Hepatocyte (in vitro differentiated cells): ENCODE measurements around the gene CHSY1. TPM values are rescaled to one million over a fixed set of nuclear protein-coding genes. Genes with fewer than 3 reads are reported as not detected.

Experiments used
- DNase-seq: peaks from one replicate; pipeline ENCODE4 v3.0.0-alpha.2; 2016; ENCODE audit warnings: low spot score
- H2AFZ ChIP-seq: fragments of 200-600 bp; sonication (generic); 2 replicates; pipeline ENCODE4 v1.6.0; 2016; ENCODE audit warnings: antibody characterized with exemption, mild to moderate bottlenecking
- H3K27ac ChIP-seq: fragments of 200-600 bp; sonication (generic); 2 replicates; pipeline ENCODE4 v1.5.1; 2016; ENCODE audit warnings: mild to moderate bottlenecking
- H3K27me3 ChIP-seq: fragments of 200-600 bp; sonication (generic); 2 replicates; pipeline ENCODE4 v1.6.1; 2016
- H3K36me3 ChIP-seq: fragments of 200-600 bp; sonication (generic); replicated peaks from 2 replicates; pipeline ENCODE4 v1.5.1; 2016; ENCODE audit warnings: low read depth; ENCODE audit not compliant: insufficient read depth
- H3K4me1 ChIP-seq: fragments of 200-600 bp; sonication (generic); 2 replicates; pipeline ENCODE4 v1.5.1; 2016; ENCODE audit warnings: mild to moderate bottlenecking, moderate library complexity; ENCODE audit not compliant: insufficient read depth
- H3K4me2 ChIP-seq: fragments of 200-600 bp; sonication (generic); 2 replicates; pipeline ENCODE4 v1.6.0; 2016
- H3K4me3 ChIP-seq: fragments of 200-600 bp; sonication (generic); 2 replicates; pipeline ENCODE4 v1.5.1; 2016; ENCODE audit warnings: mild to moderate bottlenecking
- H3K79me2 ChIP-seq: fragments of 200-600 bp; sonication (generic); 2 replicates; pipeline ENCODE4 v1.6.0; 2017; ENCODE audit warnings: mild to moderate bottlenecking
- H3K9me2 ChIP-seq: fragments of 200-600 bp; sonication (generic); replicated peaks from 2 replicates; pipeline ENCODE4 v1.6.0; 2017; ENCODE audit warnings: mild to moderate bottlenecking; ENCODE audit not compliant: insufficient read depth
- H3K9me3 ChIP-seq: fragments of 200-600 bp; sonication (generic); 2 replicates; pipeline ENCODE4 v1.5.1; 2016; ENCODE audit warnings: low read depth, mild to moderate bottlenecking
- H4K20me1 ChIP-seq: fragments of 200-600 bp; sonication (generic); 2 replicates; pipeline ENCODE4 v1.6.0; 2016; ENCODE audit warnings: mild to moderate bottlenecking; ENCODE audit not compliant: insufficient read depth, poor library complexity, severe bottlenecking
- CTCF ChIP-seq: fragments of 200-600 bp; sonication (generic); IDR thresholded peaks from 2 replicates; pipeline ENCODE4 v1.5.1; 2016; ENCODE audit warnings: antibody characterized with exemption, mild to moderate bottlenecking; ENCODE audit not compliant: poor library complexity
- EZH2 ChIP-seq: fragments of 200-600 bp; sonication (generic); IDR thresholded peaks from 2 replicates; pipeline ENCODE4 v1.6.1; 2016; ENCODE audit warnings: antibody characterized with exemption, mild to moderate bottlenecking, borderline replicate concordance
- EZH2phosphoT487 ChIP-seq: fragments of 200-600 bp; sonication (generic); IDR thresholded peaks from one replicate; pipeline ENCODE4 v1.6.1; 2018; ENCODE audit warnings: antibody characterized with exemption, mild to moderate bottlenecking, low read depth, moderate library complexity; ENCODE audit not compliant: unreplicated experiment, severe bottlenecking
- WGBS: methylation state at CpG from one replicate; pipeline ENCODE4 v1.1.6; 2016; ENCODE audit warnings: low lambda C conversion rate; ENCODE audit errors: missing lambda C conversion rate; 5-methylcytosine and 5-hydroxymethylcytosine counted together
- polyA plus RNA-seq: library from polyadenylated mRNA; unstranded; fragments of >200 nt; fragmentation: Nextera tagmentation; extraction: Ambion mirVana; gene quantifications from 2 replicates; pipeline ENCODE4 v1.2.1, GENCODE V29; 2016
- total RNA-seq: library from RNA; depleted of rRNA; stranded (reverse); fragments of >200 nt; gene quantifications from 2 replicates; pipeline ENCODE4 v1.2.3, GENCODE V29; 2014

Gene CHSY1
- total and polyA plus RNA-seq, 2 experiments from 2014 or later = 22.5 to 27.8 TPM

GRCh38 chr15:101136381-101137268 lies 115.2 kb downstream of the CHSY1 start:
- Histone ChIP-seq H3K4me3 (no peak overlapping the region), H3K4me1 (no peaks in the 10 kb centered on the region), H3K27me3 (no peaks in the 10 kb centered on the region), H3K27ac (no peak overlapping the region), H3K9me2 (no peaks in the 10 kb centered on the region), H3K79me2 (no peaks in the 10 kb centered on the region), H2AFZ (no peak overlapping the region), H3K9me3 (no peaks in the 10 kb centered on the region), H4K20me1 (no peaks in the 10 kb centered on the region), H3K4me2 (no peak overlapping the region), H3K36me3 (no peaks in the 10 kb centered on the region)
- TF ChIP-seq EZH2 (no peak), CTCF (no peak), EZH2phosphoT487 (no peak)
- no peak for DNase-seq
- 90% methylated on average over 14 of the region's 14 CpGs for WGBS

GRCh38 chr15:101135532-101136166 lies 116.2 kb downstream of the CHSY1 start:
- Histone ChIP-seq H3K4me1 (no peaks in the 10 kb centered on the region), H3K4me2 (no peak overlapping the region), H3K79me2 (no peaks in the 10 kb centered on the region), H4K20me1 (no peaks in the 10 kb centered on the region), H3K9me3 (no peaks in the 10 kb centered on the region), H3K27me3 (no peaks in the 10 kb centered on the region), H3K9me2 (no peaks in the 10 kb centered on the region), H2AFZ (no peak overlapping the region), H3K36me3 (no peaks in the 10 kb centered on the region), H3K4me3 (no peak overlapping the region), H3K27ac (no peak overlapping the region)
- 95% methylated on average over 14 of the region's 14 CpGs for WGBS
- no peak for DNase-seq
- TF ChIP-seq EZH2phosphoT487 = no peak
- TF ChIP-seq CTCF = no peak
- TF ChIP-seq EZH2 = no peak

GRCh38 chr15:101134780-101135179 lies 117.1 kb downstream of the CHSY1 start:
- Histone ChIP-seq H3K4me3 (no peak overlapping the region), H3K9me2 (no peaks in the 10 kb centered on the region), H3K36me3 (no peaks in the 10 kb centered on the region), H3K27ac (no peak overlapping the region), H4K20me1 (no peaks in the 10 kb centered on the region), H3K4me2 (no peak overlapping the region), H3K4me1 (no peaks in the 10 kb centered on the region), H3K27me3 (no peaks in the 10 kb centered on the region), H3K9me3 (no peaks in the 10 kb centered on the region), H2AFZ (no peak overlapping the region), H3K79me2 (no peaks in the 10 kb centered on the region)
- TF ChIP-seq CTCF = no peak
- no peak for TF ChIP-seq EZH2
- no peak for TF ChIP-seq EZH2phosphoT487
- no peak for DNase-seq
- WGBS = 98% methylated on average over 5 of the region's 5 CpGs
